IMR-90 (cell line): ENCODE results near the gene RAB1A. TPM values are rescaled to one million over a fixed set of nuclear protein-coding genes. Genes with fewer than 3 reads are reported as not detected.

ENCODE experiments used
- ATAC-seq: fragments of 200-7000 bp; cut with Tn5 transposase; 2 replicates; pipeline ENCODE4 v1.9.1; 2020; ENCODE audit warnings: low read depth, mild to moderate bottlenecking, moderate library complexity
- BruUV-seq: library from RNA; stranded (reverse); fragments of 400-500 nt; replicated peaks from 2 replicates; lab custom pipeline; 2021; lab: Mats Ljungman, UMichigan
- CTCF ChIA-PET: fragments of 300-600 bp; formaldehyde crosslinking; extraction: SDS; loops from one replicate; lab custom pipeline; 2021; ENCODE audit warnings: antibody characterized with exemption; lab: Yijun Ruan, JAX
- POLR2A ChIA-PET: fragments of 300-600 bp; sonication (Branson Sonifier 250); formaldehyde crosslinking; loops from one replicate; lab custom pipeline; 2022; ENCODE audit warnings: antibody characterized with exemption; ENCODE audit not compliant: unreplicated experiment; lab: Charles Lee
- DNase-seq: peaks from one replicate; pipeline ENCODE4 v3.0.0; 2013
- H2AFZ ChIP-seq: replicated peaks from 2 replicates; pipeline ENCODE3; 2013; ENCODE audit warnings: low read length, mild to moderate bottlenecking; ENCODE audit not compliant: poor library complexity
- H2AK5ac ChIP-seq: 2 replicates; pipeline ENCODE4 v1.6.1; 2013; ENCODE audit warnings: low read depth, low read length, inconsistent platforms
- H2AK9ac ChIP-seq: replicated peaks from 2 replicates; pipeline ENCODE3; 2013; ENCODE audit warnings: mild to moderate bottlenecking, low read depth, low read length, moderate library complexity; ENCODE audit not compliant: poor library complexity
- H2BK120ac ChIP-seq: 2 replicates; pipeline ENCODE4 v1.6.1; 2013; ENCODE audit warnings: low read depth, low read length, inconsistent platforms
- H2BK15ac ChIP-seq: 3 replicates; pipeline ENCODE4 v1.6.1; 2013; ENCODE audit warnings: low read depth, low read length, inconsistent platforms
- H2BK20ac ChIP-seq: 2 replicates; pipeline ENCODE4 v1.6.1; 2013; ENCODE audit warnings: low read depth, mild to moderate bottlenecking, inconsistent platforms, low read length, moderate library complexity
- H2BK5ac ChIP-seq: 2 replicates; pipeline ENCODE4 v1.6.1; 2013; ENCODE audit warnings: mild to moderate bottlenecking, low read depth, low read length, inconsistent platforms; ENCODE audit not compliant: poor library complexity, severe bottlenecking
- H3K14ac ChIP-seq: replicated peaks from 2 replicates; pipeline ENCODE4 v1.6.1; 2013; ENCODE audit warnings: low read depth, low read length, inconsistent platforms
- H3K18ac ChIP-seq: 2 replicates; pipeline ENCODE4 v1.6.1; 2013; ENCODE audit warnings: low read depth, low read length, control low read depth
- H3K23ac ChIP-seq: 2 replicates; pipeline ENCODE4 v1.6.1; 2013; ENCODE audit warnings: low read depth, low read length, inconsistent platforms
- H3K27ac ChIP-seq: 2 replicates; pipeline ENCODE4 v1.5.1; 2013; ENCODE audit warnings: mild to moderate bottlenecking, control low read depth, low read length; ENCODE audit not compliant: insufficient read depth
- H3K27me3 ChIP-seq: 2 replicates; pipeline ENCODE4 v1.6.1; 2013; ENCODE audit warnings: low read length; ENCODE audit not compliant: control insufficient read depth, insufficient read depth
- H3K36me3 ChIP-seq: 2 replicates; pipeline ENCODE4 v1.6.1; 2013; ENCODE audit warnings: low read length, mixed read lengths; ENCODE audit not compliant: control insufficient read depth, insufficient read depth
- H3K4ac ChIP-seq: 2 replicates; pipeline ENCODE4 v1.6.1; 2013; ENCODE audit warnings: low read depth, low read length, inconsistent platforms
- H3K4me1 ChIP-seq: 2 replicates; pipeline ENCODE4 v1.6.1; 2013; ENCODE audit warnings: low read length, mixed read lengths; ENCODE audit not compliant: control insufficient read depth, insufficient read depth
- H3K4me2 ChIP-seq: 2 replicates; pipeline ENCODE4 v1.6.1; 2013; ENCODE audit warnings: low read depth, mild to moderate bottlenecking, control low read depth, low read length, moderate library complexity
- H3K4me3 ChIP-seq: 2 replicates; pipeline ENCODE4 v1.5.1; 2013; ENCODE audit warnings: low read depth, mild to moderate bottlenecking, control low read depth, low read length, moderate library complexity; ENCODE audit not compliant: insufficient read depth
- H3K56ac ChIP-seq: 2 replicates; pipeline ENCODE4 v1.6.1; 2013; ENCODE audit warnings: low read length, inconsistent platforms; ENCODE audit not compliant: insufficient read depth; ENCODE audit errors: extremely low read depth
- H3K79me1 ChIP-seq, 2 experiments: 2 replicates each; pipeline ENCODE4 v1.6.1; 2013; ENCODE audit warnings: low read length in 2 of 2, inconsistent platforms in 1 of 2, low read depth in 1 of 2
- H3K9ac ChIP-seq: 2 replicates; pipeline ENCODE4 v1.6.1; 2013; ENCODE audit warnings: low read depth, low read length, control low read depth
- H3K9me1 ChIP-seq: 2 replicates; pipeline ENCODE4 v1.6.1; 2013; ENCODE audit warnings: low read length, inconsistent platforms; ENCODE audit not compliant: insufficient read depth
- H3K9me3 ChIP-seq: 2 replicates; pipeline ENCODE4 v1.6.1; 2013; ENCODE audit warnings: low read length; ENCODE audit not compliant: control insufficient read depth, insufficient read depth
- H4K20me1 ChIP-seq: 2 replicates; pipeline ENCODE4 v1.6.1; 2013; ENCODE audit warnings: low read length, inconsistent platforms; ENCODE audit not compliant: insufficient read depth
- H4K5ac ChIP-seq: 2 replicates; pipeline ENCODE4 v1.6.1; 2013; ENCODE audit warnings: mild to moderate bottlenecking, low read depth, low read length, control low read depth
- H4K8ac ChIP-seq, 2 experiments: 2 replicates each; pipeline ENCODE4 v1.6.1; 2013; ENCODE audit warnings: low read depth in 2 of 2, low read length in 2 of 2, control low read depth in 1 of 2, inconsistent platforms in 1 of 2
- H4K91ac ChIP-seq: 2 replicates; pipeline ENCODE4 v1.6.1; 2013; ENCODE audit warnings: low read depth, low read length, inconsistent platforms; ENCODE audit not compliant: insufficient read depth
- BHLHE40 ChIP-seq: fragments of 150-350 bp; IDR thresholded peaks from 2 replicates; pipeline ENCODE4 v1.6.1; 2016; ENCODE audit warnings: mild to moderate bottlenecking, low read depth, low read length
- ELK1 ChIP-seq: fragments of 150-350 bp; IDR thresholded peaks from 2 replicates; pipeline ENCODE4 v1.6.1; 2016; ENCODE audit warnings: low read depth, mild to moderate bottlenecking, low read length, moderate library complexity, borderline replicate concordance
- MAFK ChIP-seq: IDR thresholded peaks from 2 replicates; pipeline ENCODE4 v1.6.1; 2012; ENCODE audit warnings: low read depth, low read length, improper control_type of control experiment
- MAZ ChIP-seq: IDR thresholded peaks from 2 replicates; pipeline ENCODE4 v1.6.1; 2012; ENCODE audit warnings: low read depth, mild to moderate bottlenecking, low read length, improper control_type of control experiment, moderate library complexity, borderline replicate concordance
- MXI1 ChIP-seq: IDR thresholded peaks from 2 replicates; pipeline ENCODE4 v1.6.1; 2012; ENCODE audit warnings: low read depth, mild to moderate bottlenecking, low read length, moderate library complexity, borderline replicate concordance
- NFE2L2 ChIP-seq: fragments of 150-350 bp; IDR thresholded peaks from 2 replicates; pipeline ENCODE4 v1.6.1; 2016; ENCODE audit warnings: low read depth, mild to moderate bottlenecking, low read length
- POLR2A ChIP-seq: IDR thresholded peaks from 2 replicates; pipeline ENCODE4 v1.6.1; 2012; ENCODE audit warnings: mild to moderate bottlenecking, low read depth, low read length
- RAD21 ChIP-seq: IDR thresholded peaks from 2 replicates; pipeline ENCODE4 v1.6.1; 2012; ENCODE audit warnings: low read length, improper control_type of control experiment
- RCOR1 ChIP-seq: IDR thresholded peaks from 2 replicates; pipeline ENCODE4 v1.6.1; 2012; ENCODE audit warnings: mild to moderate bottlenecking, low read length, improper control_type of control experiment; ENCODE audit not compliant: insufficient replicate concordance
- RFX5 ChIP-seq: IDR thresholded peaks from 2 replicates; pipeline ENCODE4 v1.8.0; 2012; ENCODE audit warnings: low read depth, mild to moderate bottlenecking, low read length, moderate library complexity
- SMC3 ChIP-seq: fragments of 150-350 bp; IDR thresholded peaks from 2 replicates; pipeline ENCODE4 v1.6.1; 2016; ENCODE audit warnings: low read depth, mild to moderate bottlenecking, antibody characterized with exemption, low read length, moderate library complexity
- dilution Hi-C: fragments of 300-500 bp; cut with HindIII; formaldehyde crosslinking; loops from one replicate; pipeline ENCODE4 v1.14.3; 2018; ENCODE audit warnings: low sequenced_read_pairs; ENCODE audit not compliant: unreplicated experiment
- in situ Hi-C: fragments of 300-500 bp; cut with MboI; formaldehyde crosslinking; loops from 3 replicates; pipeline ENCODE4 v1.14.3; 2019; ENCODE audit warnings: low sequenced_read_pairs, inconsistent platforms, mixed read lengths
- intact Hi-C: fragments of 100-400 bp; cut with micrococcal nuclease; formaldehyde crosslinking; loops from 2 replicates; pipeline ENCODE4 v1.10.0; 2022
- polyA plus RNA-seq, 3 experiments: library from polyadenylated mRNA; depleted of rRNA; stranded (reverse); fragments of >200 nt; gene quantifications; 2 replicates each; pipeline ENCODE4 v1.2.3, GENCODE V29; 2012; ENCODE audit warnings: low replicate concordance in 1 of 3
- total RNA-seq: library from RNA; depleted of rRNA; stranded (reverse); fragments of >200 nt; gene quantifications from 2 replicates; pipeline ENCODE4 v1.2.3, GENCODE V29; 2012
- TF ChIP-seq, protein P1 (sequence below): conservative IDR thresholded peaks from 2 replicates; pipeline ENCODE4 v1.5.1; 2012; ENCODE audit warnings: mild to moderate bottlenecking, low read depth, low read length, improper control_type of control experiment

Gene RAB1A
- total and polyA plus RNA-seq, 2 of the 4 experiments (the other 2 are of a cell fraction) = 114 to 169 TPM

- Histone ChIP-seq H3K9me1 (peaks cover 13% of the 10 kb centered on the region), H3K18ac (no peak overlapping the region), H3K4me2 (no peak overlapping the region), H4K5ac (no peak overlapping the region), H3K14ac (no peak overlapping the region), H3K9ac (no peak overlapping the region), H3K9me3 (no peaks in the 10 kb centered on the region), H2BK15ac (no peak overlapping the region), H3K56ac (no peak overlapping the region), H2BK5ac (no peak overlapping the region), H3K79me1 (peaks cover 26 to 75% of the 10 kb centered on the region in 2 experiments), H3K27ac (no peak overlapping the region), H3K4me3 (no peak overlapping the region), H4K91ac (no peak overlapping the region), H2BK20ac (no peak overlapping the region), H2AFZ (no peak overlapping the region), H3K36me3 (peaks cover 36% of the 10 kb centered on the region), H3K27me3 (no peaks in the 10 kb centered on the region), H2AK9ac (no peak overlapping the region), H4K8ac (no peak overlapping the region), H4K20me1 (peaks cover 92% of the 10 kb centered on the region), H3K4me1 (no peaks in the 10 kb centered on the region; the same call in 1 of the 2 replicates), H2BK120ac (no peak overlapping the region), H3K4ac (no peak overlapping the region), H3K23ac (no peak overlapping the region), H2AK5ac (no peak overlapping the region)
- intact Hi-C loops = loop anchor here (10.0 kb wide), 1 partner anchor 482 kb away; no protein-coding TSS in a partner anchor
- no peak for TF ChIP-seq RFX5
- no peak for TF ChIP-seq ELK1
- no peak for TF ChIP-seq SMC3
- TF ChIP-seq MXI1 = no peak
- TF ChIP-seq RCOR1 = no peak
- TF ChIP-seq POLR2A = no peak
- no peak for TF ChIP-seq MAZ
- no peak for TF ChIP-seq NFE2L2
- TF ChIP-seq BHLHE40 = no peak
- TF ChIP-seq, protein P1, sequence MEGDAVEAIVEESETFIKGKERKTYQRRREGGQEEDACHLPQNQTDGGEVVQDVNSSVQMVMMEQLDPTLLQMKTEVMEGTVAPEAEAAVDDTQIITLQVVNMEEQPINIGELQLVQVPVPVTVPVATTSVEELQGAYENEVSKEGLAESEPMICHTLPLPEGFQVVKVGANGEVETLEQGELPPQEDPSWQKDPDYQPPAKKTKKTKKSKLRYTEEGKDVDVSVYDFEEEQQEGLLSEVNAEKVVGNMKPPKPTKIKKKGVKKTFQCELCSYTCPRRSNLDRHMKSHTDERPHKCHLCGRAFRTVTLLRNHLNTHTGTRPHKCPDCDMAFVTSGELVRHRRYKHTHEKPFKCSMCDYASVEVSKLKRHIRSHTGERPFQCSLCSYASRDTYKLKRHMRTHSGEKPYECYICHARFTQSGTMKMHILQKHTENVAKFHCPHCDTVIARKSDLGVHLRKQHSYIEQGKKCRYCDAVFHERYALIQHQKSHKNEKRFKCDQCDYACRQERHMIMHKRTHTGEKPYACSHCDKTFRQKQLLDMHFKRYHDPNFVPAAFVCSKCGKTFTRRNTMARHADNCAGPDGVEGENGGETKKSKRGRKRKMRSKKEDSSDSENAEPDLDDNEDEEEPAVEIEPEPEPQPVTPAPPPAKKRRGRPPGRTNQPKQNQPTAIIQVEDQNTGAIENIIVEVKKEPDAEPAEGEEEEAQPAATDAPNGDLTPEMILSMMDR = no peak
- TF ChIP-seq MAFK = no peak
- no peak for TF ChIP-seq RAD21
- ATAC-seq = no peak
- DNase-seq = no peak
- BruUV-seq = no TSS peak
- in situ Hi-C loops = no loop called here
- POLR2A ChIA-PET = no interaction called here
- CTCF ChIA-PET = no interaction called here
- dilution Hi-C loops = no loop called here
Measured at GRCh38 chr2:65093211-65093610, 36.7 kb downstream of the RAB1A start.
